Lower lobe of right lung (tissue), 2 donors: ENCODE results near the gene COQ7. TPM values are rescaled to one million over a fixed set of nuclear protein-coding genes. Genes with fewer than 3 reads are reported as not detected.

Source experiments
- ATAC-seq, 2 donors: fragments of 200-7000 bp; cut with Tn5 transposase; one replicate each; pipeline ENCODE4 v1.9.1; 2020 to 2022; ENCODE audit warnings: mild to moderate bottlenecking in 2 of 2, moderate library complexity in 2 of 2
- DNase-seq: peaks from one replicate; pipeline ENCODE4 v3.0.0-alpha.2; 2020
- H3K27ac ChIP-seq: fragments of 200-600 bp; one replicate; pipeline ENCODE4 v1.8.0; 2022
- H3K27me3 ChIP-seq: fragments of 200-600 bp; one replicate; pipeline ENCODE4 v1.8.0; 2022; ENCODE audit warnings: low read depth
- H3K36me3 ChIP-seq: fragments of 200-600 bp; one replicate; pipeline ENCODE4 v1.8.0; 2022; ENCODE audit warnings: mild to moderate bottlenecking
- H3K4me1 ChIP-seq: fragments of 200-600 bp; one replicate; pipeline ENCODE4 v1.8.0; 2022
- H3K4me3 ChIP-seq: fragments of 200-600 bp; one replicate; pipeline ENCODE4 v1.8.0; 2022; ENCODE audit warnings: mild to moderate bottlenecking
- H3K9me3 ChIP-seq: fragments of 200-600 bp; one replicate; pipeline ENCODE4 v1.8.0; 2022
- intact Hi-C: fragments of 100-400 bp; cut with DNase I; formaldehyde crosslinking; loops from one replicate; pipeline ENCODE4 v1.11.0; 2022
- total RNA-seq: library from RNA; stranded (reverse); fragmentation: NEBNext Ultra II Directional; extraction: Animal tissue kit (Norgen Biotek cat#: 25700); gene quantifications from one replicate; pipeline ENCODE4 v1.2.1, GENCODE V29; 2021
- TF ChIP-seq, protein P1 (sequence below): fragments of 200-600 bp; IDR thresholded peaks from one replicate; pipeline ENCODE4 v1.8.0; 2022; ENCODE audit warnings: antibody characterized with exemption, mild to moderate bottlenecking
- donor health status: DM: no; HTN: yes; CAD: no; lungs with severe emphysema.

COQ7 gene
- total RNA-seq, 1 donor from 2014 or later: 17.3 TPM

DNA sequence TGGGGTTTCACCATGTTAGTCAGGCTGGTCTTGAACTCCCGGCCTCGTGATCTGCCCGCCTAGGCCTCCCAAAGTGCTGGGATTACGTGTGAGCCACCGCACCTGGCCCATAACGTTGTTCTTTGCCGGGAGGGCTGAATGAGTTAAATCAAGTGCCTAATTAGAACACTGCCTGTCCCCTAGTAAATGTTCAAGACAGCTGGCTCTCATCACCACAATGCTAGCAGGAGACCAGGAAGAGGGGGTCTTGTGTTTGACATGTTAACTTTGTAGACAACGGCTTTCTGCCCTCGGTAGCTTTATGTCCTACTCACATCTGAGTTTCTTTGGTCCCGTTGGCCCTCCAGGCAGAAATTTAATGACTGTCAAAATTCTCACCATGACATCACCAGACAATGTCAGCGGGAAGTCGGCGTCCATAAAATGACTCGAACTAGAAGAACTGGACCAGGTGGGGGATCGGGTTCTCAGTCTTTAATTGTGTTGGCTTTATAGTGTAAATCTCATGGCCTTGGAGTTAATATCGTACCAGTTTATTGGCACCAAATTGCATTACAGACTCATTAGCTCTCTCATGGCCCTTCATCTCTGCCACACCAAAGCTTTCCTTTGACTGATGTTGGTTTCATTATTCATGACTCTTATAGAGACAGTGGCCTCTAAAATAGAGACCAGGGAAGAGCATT is 34.9 kb downstream of the COQ7 start:
- H3K9me3 ChIP-seq: no peaks in the 10 kb centered on the region
- peaks cover 19% of the 10 kb centered on the region for H3K4me1 ChIP-seq
- no peak overlapping the region for H3K4me3 ChIP-seq
- TF ChIP-seq, protein P1, sequence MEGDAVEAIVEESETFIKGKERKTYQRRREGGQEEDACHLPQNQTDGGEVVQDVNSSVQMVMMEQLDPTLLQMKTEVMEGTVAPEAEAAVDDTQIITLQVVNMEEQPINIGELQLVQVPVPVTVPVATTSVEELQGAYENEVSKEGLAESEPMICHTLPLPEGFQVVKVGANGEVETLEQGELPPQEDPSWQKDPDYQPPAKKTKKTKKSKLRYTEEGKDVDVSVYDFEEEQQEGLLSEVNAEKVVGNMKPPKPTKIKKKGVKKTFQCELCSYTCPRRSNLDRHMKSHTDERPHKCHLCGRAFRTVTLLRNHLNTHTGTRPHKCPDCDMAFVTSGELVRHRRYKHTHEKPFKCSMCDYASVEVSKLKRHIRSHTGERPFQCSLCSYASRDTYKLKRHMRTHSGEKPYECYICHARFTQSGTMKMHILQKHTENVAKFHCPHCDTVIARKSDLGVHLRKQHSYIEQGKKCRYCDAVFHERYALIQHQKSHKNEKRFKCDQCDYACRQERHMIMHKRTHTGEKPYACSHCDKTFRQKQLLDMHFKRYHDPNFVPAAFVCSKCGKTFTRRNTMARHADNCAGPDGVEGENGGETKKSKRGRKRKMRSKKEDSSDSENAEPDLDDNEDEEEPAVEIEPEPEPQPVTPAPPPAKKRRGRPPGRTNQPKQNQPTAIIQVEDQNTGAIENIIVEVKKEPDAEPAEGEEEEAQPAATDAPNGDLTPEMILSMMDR: no peak
- no peak overlapping the region for H3K27ac ChIP-seq
- no peak for ATAC-seq
- intact Hi-C loops: no loop called here
- no peaks in the 10 kb centered on the region for H3K27me3 ChIP-seq
- no peaks in the 10 kb centered on the region for H3K36me3 ChIP-seq
- DNase-seq: no peak

DNA sequence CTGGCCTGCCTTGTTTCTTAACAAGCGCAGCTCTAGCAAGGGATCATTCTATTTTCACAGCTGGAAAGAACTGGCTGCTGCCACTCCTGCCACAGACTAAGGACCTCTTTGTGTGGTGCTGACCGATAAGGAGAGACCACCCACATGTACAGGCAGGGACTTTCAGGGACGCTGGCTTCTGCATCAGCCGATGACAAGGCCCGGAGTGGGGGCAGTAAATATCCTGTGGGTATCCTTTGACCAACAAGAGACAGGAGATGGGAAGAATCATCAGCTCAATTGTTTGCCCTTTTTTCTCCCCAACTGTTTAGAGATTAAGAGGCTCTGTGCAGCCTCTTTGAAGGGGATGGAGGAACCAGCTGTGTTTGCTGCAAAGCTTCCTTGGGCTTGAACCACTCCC is 37.2 kb downstream of the COQ7 start:
- ATAC-seq (no peak), DNase-seq (no peak)
- Histone ChIP-seq H3K27me3 (no peaks in the 10 kb centered on the region), H3K4me3 (no peak overlapping the region), H3K9me3 (no peaks in the 10 kb centered on the region), H3K4me1 (peaks cover 26% of the 10 kb centered on the region), H3K36me3 (no peaks in the 10 kb centered on the region), H3K27ac (no peak overlapping the region)
- TF ChIP-seq, protein P1: no peak
- intact Hi-C loops: no loop called here

DNA sequence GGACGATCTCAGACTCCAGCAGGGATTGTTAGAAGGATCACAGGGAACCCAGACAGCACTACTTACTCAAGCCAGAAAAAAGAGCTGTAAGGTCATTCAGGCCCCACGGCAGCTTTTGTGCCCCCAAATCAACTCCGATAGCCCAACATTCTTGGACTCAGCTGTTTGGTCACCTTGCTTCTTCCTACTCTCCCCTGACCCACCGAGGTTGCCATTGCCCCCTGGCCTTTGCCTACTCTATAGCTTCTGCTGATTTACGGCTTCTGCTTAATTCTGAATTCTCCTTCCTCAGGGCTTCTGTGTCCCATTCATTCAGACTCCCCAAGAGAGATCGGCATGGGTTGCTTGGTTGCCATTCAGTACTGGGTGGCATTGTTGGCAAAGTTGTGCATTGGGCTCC is 37.7 kb downstream of the COQ7 start:
- ATAC-seq (no peak), DNase-seq (no peak)
- no peaks in the 10 kb centered on the region for H3K36me3 ChIP-seq
- H3K27ac ChIP-seq: no peak overlapping the region
- no peaks in the 10 kb centered on the region for H3K9me3 ChIP-seq
- no peaks in the 10 kb centered on the region for H3K27me3 ChIP-seq
- TF ChIP-seq, protein P1: no peak
- intact Hi-C loops: no loop called here
- no peak overlapping the region for H3K4me3 ChIP-seq
- peaks cover 26% of the 10 kb centered on the region for H3K4me1 ChIP-seq

DNA sequence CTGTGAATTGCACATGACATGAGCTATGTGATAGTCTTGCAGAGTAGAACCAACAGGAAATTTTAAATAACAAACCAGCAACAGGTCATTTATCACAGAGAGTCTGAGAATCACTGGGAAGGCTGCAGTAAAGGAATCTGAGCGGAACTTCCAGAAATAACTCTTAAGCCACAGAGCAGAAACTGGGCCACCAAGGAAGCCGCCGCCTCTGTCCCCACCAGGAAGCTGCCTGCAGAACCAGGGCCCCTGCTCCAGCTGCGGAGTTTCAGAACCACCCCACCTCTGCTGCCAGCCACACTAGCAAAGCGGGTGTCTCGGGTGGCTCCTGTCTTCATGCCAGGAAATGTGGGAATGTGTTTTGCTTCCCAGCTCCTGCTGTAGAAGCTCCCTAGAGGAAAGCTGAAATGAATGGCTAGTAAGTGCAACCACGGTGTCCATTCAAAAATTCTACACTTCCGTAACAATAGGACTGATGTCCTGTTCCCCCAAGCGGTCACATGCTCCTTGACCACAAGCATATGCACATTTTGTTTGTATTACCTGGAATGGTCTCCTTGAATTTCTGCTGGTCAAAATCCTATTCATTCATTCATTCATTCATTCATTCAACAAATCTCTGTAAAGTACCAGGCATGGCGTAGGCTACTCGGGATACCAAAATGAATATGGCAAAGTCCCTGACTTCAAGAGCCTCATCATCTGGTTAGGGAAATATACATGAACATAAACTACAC is 38.6 kb downstream of the COQ7 start:
- intact Hi-C loops: no loop called here
- no peaks in the 10 kb centered on the region for H3K27me3 ChIP-seq
- H3K4me3 ChIP-seq: no peak overlapping the region
- H3K27ac ChIP-seq: no peak overlapping the region
- ATAC-seq: peak in 1 of 2 donors; percentile 25
- H3K9me3 ChIP-seq: no peaks in the 10 kb centered on the region
- TF ChIP-seq, protein P1: no peak
- no peaks in the 10 kb centered on the region for H3K36me3 ChIP-seq
- no peak for DNase-seq
- H3K4me1 ChIP-seq: peaks cover 26% of the 10 kb centered on the region

DNA sequence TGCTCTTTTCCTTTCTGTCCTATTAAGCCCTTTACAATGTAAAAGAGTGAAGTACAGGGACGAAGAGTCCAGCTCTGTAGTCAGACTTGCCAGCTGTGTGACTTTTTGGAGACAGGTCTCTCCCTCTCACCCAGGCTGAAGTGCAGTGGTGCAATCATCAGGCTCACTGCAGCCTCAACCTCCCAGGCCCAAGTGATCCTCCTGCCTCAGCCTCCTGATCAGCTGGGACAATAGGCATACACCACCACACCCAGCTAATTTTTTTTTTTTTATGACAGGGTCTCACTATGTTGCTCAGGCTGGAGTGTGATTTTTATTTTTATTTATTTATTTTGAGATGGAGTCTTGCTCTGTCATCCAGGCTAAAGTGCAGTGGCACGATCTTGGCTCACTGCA is 39.2 kb downstream of the COQ7 start:
- Histone ChIP-seq H3K9me3 (no peaks in the 10 kb centered on the region), H3K4me1 (peaks cover 26% of the 10 kb centered on the region), H3K4me3 (no peak overlapping the region), H3K36me3 (no peaks in the 10 kb centered on the region), H3K27me3 (no peaks in the 10 kb centered on the region), H3K27ac (no peak overlapping the region)
- no peak for DNase-seq
- intact Hi-C loops: no loop called here
- TF ChIP-seq, protein P1: no peak
- ATAC-seq: no peak
